T-helper 22 cell (primary cell): ENCODE results near the gene PMAIP1.
"Not testable (repeated sequence)": the region's sequence is repeated elsewhere in the genome, so short reads cannot be mapped to it uniquely, and the experiment has no call there.

Experiments
- DNase-seq: peaks from one replicate; pipeline ENCODE4 v3.0.0-alpha.2; 2020; ENCODE audit warnings: low read depth

Gene PMAIP1

GRCh38 chr18:59885579-59886163, 14.1 kb upstream of the PMAIP1 start:
- no peak for DNase-seq

GRCh38 chr18:59886399-59886798, 13.4 kb upstream of the PMAIP1 start:
- not testable (repeated sequence) for DNase-seq

- DNase-seq: no peak
Measured at GRCh38 chr18:59892123-59892522, 7.7 kb upstream of the PMAIP1 start.

DNA sequence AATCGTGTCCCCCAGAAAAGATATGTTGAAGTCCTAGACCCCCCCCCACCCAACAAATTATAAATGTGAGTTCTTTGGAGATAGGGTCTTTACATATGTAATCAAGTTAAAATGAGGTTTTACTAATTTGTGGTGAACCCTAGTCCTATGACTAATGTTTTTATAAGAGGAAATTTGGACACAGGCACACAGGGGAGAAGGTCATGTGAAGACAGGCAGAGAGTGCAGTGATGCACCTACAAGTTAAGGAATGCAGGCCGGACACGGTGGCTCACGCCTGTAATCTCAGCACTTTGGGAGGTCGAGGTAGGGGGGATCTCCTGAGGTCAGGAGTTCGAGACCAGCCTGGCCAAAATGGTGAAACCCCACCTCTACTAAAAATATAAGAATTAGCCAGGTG, 5.8 kb upstream of the PMAIP1 start:
- DNase-seq: no peak

- DNase-seq: no peak
Measured at GRCh38 chr18:59897321-59897954, 2.4 kb upstream of the PMAIP1 start.

DNA sequence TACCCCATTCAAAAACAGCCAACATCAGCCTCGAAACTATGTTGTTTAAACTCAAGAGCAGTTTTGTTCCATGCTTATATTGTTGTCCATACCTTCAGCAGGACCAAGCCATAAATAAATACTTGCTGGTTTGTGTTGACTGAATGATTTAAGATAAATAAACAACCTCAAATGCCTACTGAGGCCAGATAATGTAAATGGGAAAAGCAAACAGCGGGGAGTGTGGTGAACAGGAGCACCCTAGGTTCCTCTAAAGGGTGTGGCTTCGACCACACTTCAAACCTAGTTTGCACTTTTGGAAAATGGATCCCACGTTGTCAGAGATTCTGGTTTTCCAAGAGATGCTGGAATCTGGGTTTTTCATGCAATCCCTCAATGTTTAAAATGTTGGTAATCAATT, 1.7 kb upstream of the PMAIP1 start:
- DNase-seq: no peak

- no peak for DNase-seq
Measured at GRCh38 chr18:59898609-59899297, 1.0 kb upstream of the PMAIP1 start.

DNA sequence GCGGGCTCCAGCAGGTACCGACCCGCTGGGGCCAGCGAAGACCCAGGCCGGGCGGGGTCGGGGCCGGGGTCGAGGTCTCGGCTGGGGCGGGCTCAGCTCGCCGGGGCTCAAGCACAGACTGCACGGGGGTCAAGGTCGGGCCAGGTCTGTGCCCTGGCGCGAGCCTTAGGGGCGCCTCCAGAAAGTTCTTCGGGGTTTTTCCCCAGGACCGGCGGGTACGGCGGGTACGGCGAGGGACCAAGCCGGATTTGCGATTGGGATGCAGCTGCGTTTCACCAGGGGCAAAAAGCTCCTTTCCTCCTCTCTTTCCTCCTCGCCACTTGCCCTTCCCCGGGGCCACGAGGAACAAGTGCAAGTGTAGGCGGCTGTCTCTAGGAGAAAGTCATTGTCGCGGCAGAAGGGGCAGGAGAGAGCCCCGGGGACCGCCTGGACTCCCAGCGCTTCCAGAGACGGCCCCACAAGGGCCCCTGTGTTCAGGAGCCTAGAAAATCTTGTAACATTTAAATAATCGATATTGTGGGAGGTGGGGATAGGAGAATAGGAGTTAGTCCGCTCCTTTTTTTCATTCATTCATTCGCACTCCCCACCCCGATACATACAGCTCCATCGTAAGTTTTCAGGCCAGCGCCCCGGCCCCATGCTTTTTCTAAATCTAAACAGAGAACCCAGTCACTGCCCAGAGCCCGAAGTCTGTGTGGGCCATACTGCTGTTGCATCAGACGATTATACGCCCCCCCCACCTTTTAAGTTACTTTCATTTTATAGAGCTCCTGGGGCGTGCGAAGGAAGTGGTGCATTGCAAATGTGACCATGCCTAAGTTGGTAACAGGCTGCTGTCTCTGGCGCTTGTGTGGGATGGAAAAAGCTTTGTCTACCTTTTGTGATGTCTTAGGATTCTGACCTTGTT, 679 bp downstream of the PMAIP1 start:
- DNase-seq: peak; percentile 43

- DNase-seq: no peak
Measured at GRCh38 chr18:59902131-59902992, 2.6 kb downstream of the PMAIP1 start.

DNA sequence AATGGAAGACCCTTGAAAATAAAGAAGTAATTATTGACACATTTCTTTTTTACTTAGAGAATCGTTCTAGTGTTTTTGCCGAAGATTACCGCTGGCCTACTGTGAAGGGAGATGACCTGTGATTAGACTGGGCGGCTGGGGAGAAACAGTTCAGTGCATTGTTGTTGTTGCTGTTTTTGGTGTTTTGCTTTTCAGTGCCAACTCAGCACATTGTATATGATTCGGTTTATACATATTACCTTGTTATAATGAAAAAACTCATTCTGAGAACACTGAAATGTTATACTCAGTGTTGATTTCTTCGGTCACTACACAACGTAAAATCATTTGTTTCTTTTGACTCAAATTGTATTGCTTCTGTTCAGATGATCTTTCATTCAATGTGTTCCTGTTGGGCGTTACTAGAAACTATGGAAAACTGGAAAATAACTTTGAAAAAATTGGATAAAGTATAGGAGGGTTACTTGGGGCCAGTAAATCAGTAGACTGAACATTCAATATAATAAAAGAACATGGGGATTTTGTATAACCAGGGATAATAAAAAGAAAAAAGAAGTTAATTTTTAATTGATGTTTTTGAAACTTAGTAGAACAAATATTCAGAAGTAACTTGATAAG, 3.3 kb downstream of the PMAIP1 start:
- no peak for DNase-seq

- DNase-seq: no peak
Measured at GRCh38 chr18:59904011-59904601, 4.3 kb downstream of the PMAIP1 start.

DNA sequence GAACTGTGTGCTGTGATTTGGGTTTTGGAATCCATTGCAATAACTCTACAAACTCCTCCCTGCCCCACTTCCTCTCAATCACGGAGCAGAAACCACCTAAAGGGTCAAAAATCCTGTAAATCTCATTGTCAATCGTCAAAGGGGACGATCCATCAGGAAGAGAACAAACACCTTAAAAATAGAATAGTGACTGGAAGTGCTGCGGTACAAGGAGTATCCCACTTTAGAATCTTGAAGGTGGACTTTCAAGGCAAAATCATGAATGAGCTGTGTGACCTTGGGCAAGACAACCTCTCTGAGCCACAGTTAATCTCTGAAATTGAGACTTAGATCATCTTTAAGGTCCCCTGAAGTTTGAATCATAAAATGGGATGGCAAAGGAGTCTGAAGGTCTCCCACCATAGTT, 5.9 kb downstream of the PMAIP1 start:
- DNase-seq: no peak

DNA sequence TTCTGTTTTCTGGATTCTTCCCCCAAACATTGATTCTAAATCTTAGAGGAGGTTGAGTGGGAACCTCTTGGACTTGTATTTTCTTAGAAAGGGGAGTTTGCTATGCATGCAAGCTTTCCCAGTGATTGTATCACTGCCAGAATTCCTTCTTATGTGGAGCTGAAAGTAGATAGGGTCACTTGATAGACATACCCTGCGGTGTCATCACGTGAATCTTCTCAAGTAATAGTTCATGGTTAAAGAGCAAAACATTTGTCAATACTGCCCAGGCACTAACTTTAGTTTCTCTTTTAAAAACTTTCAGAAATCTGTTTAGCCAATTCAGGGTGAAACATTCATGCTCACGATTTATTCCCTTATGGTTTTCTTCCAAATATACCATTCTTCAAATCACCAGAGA, 6.4 kb downstream of the PMAIP1 start:
- DNase-seq: no peak

DNA sequence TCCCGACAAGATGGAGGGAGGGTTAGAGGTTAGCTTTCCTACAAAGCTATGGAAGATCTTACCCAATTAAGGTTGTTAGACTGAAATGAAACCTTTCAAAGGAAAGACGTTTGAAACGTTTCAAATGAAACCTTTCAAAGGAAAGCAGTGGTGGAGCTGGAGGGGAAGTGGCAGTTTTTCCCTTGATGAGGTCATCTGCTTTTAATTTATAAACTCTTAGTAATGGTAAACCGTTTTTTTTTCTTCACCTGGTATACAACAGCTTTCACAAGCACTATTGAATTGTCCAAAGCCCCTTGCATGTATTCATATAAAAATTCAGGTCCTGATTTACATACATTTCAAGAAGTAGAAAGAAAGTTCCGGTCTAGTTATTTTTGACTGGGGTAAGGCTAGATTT, 7.4 kb downstream of the PMAIP1 start:
- DNase-seq: no peak

- no peak for DNase-seq
Measured at GRCh38 chr18:59907660-59908059, 7.9 kb downstream of the PMAIP1 start.

GRCh38 chr18:59908799-59909198, 9.0 kb downstream of the PMAIP1 start:
- DNase-seq: no peak

- no peak for DNase-seq
Measured at GRCh38 chr18:59909289-59910036, 9.7 kb downstream of the PMAIP1 start.

- DNase-seq: no peak
Measured at GRCh38 chr18:59910967-59911366, 11.2 kb downstream of the PMAIP1 start.

- DNase-seq: no peak
Measured at GRCh38 chr18:59911600-59911999, 11.8 kb downstream of the PMAIP1 start.

GRCh38 chr18:59912007-59912550, 12.3 kb downstream of the PMAIP1 start:
- no peak for DNase-seq
